NCI-H1436 (cell line): ENCODE data around the gene NCOA4.
"Not testable (repeated sequence)": the region's sequence is repeated elsewhere in the genome, so short reads cannot be mapped to it uniquely, and the experiment has no call there.

Experiments
- DNase-seq: peaks from one replicate; lab custom pipeline; 2025; lab: John Stamatoyannopoulos, UW

NCOA4 gene

GRCh38 chr10:46052057-46052790 lies 21.8 kb upstream of the NCOA4 start:
- no peak for DNase-seq

GRCh38 chr10:46050941-46051623 lies 20.7 kb upstream of the NCOA4 start:
- DNase-seq: no peak

GRCh38 chr10:46049497-46049831 lies 19.0 kb upstream of the NCOA4 start:
- not testable (repeated sequence) for DNase-seq

- no peak for DNase-seq
Measured at GRCh38 chr10:46048152-46048551, 17.7 kb upstream of the NCOA4 start.

GRCh38 chr10:46046261-46046660 lies 15.8 kb upstream of the NCOA4 start, which contains the start of gene MSMB:
Gene MSMB (minus strand): TSS chr10:46046269. CDS start chr10:46046237, 32 bp downstream.
- DNase-seq: no peak

- DNase-seq: no peak
Measured at GRCh38 chr10:46042527-46042926, 12.1 kb upstream of the NCOA4 start.

GRCh38 chr10:46040004-46040403 lies 9.6 kb upstream of the NCOA4 start:
- no peak for DNase-seq

- DNase-seq: no peak
Measured at GRCh38 chr10:46037107-46037825, 6.8 kb upstream of the NCOA4 start.

- DNase-seq: no peak
Measured at GRCh38 chr10:46035923-46036849, 5.8 kb upstream of the NCOA4 start.

GRCh38 chr10:46033602-46034011 lies 3.2 kb upstream of the NCOA4 start:
- DNase-seq: no peak

GRCh38 chr10:46031648-46032532 lies 1.5 kb upstream of the NCOA4 start:
- DNase-seq: no peak

- no peak for DNase-seq
Measured at GRCh38 chr10:46029461-46030030, 877 bp downstream of the NCOA4 start.

GRCh38 chr10:46028584-46029460 lies 1.6 kb downstream of the NCOA4 start:
- peak; percentile 21 for DNase-seq

GRCh38 chr10:46026106-46026505 lies 4.3 kb downstream of the NCOA4 start:
- DNase-seq: no peak

GRCh38 chr10:46025406-46025805 lies 5.0 kb downstream of the NCOA4 start:
- no peak for DNase-seq

GRCh38 chr10:46024948-46025347 lies 5.5 kb downstream of the NCOA4 start:
- no peak for DNase-seq

- peak; percentile 83 for DNase-seq
Measured at GRCh38 chr10:46022978-46023702, 7.3 kb downstream of the NCOA4 start.

GRCh38 chr10:46020344-46020657 lies 10.1 kb downstream of the NCOA4 start:
- no peak for DNase-seq
